ENCODE results near the gene POLA1.

The POLA1 gene

GRCh38 chrX:24899391-24899790, 205.7 kb downstream of the POLA1 start:
- no peak for TF ChIP-seq CTCF (IDR thresholded peaks at IDR 0.05; ENCODE audit: low read depth, low read length)
- H3K4me3 ChIP-seq (ENCODE audit: low read depth, low read length), result no peak overlapping the region
- in situ Hi-C loops (cut with HindIII; ENCODE audit: low sequenced_read_pairs), result no loop called here
- no peak for DNase-seq (ENCODE audit: low read depth, low spot score)

DNA sequence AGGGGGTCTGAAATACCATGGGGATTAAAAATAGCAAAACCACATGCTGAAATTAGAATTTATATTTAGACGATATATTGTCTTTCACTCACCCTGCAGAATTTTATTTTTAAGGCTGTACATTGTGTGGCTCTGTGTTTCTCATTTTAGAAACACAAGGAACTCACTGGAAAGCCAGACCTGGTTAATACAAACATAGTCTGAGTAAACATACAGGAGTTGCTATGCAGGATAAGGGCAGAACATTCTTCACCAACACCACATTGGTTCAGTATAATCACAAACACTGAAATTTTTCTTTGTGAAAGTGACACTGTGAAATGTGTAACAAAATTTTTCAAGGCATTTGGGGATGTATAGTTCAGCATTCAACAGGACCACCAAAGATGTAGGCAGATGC, 206.5 kb downstream of the POLA1 start:
- no peak for TF ChIP-seq CTCF (IDR thresholded peaks at IDR 0.05; ENCODE audit: low read depth, low read length)
- in situ Hi-C loops (cut with HindIII; ENCODE audit: low sequenced_read_pairs), result no loop called here
- no peak for DNase-seq (ENCODE audit: low read depth, low spot score)
- H3K4me3 ChIP-seq (ENCODE audit: low read depth, low read length), result no peak overlapping the region

DNA sequence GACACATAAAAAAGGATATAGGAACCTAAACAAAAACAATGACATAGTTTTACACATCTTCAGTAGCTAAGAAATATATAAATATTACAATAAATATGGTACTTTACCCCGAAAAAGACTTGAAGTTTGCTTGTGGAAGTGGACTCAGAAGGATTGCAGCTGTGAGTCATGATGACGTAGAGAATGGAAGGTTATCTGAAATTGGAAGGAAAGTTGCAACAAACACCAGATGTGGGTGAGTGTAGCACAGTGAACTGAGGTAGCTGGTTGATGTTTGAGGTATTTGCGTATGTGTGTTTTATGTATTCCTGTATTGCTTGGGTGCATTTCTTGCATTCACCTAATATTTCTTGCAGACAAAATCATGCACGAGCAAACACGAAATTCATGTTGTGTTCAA, 209.1 kb downstream of the POLA1 start:
- TF ChIP-seq CTCF (IDR thresholded peaks at IDR 0.05; ENCODE audit: low read depth, low read length), result no peak
- in situ Hi-C loops (cut with HindIII; ENCODE audit: low sequenced_read_pairs), result no loop called here
- no peak overlapping the region for H3K4me3 ChIP-seq (ENCODE audit: low read depth, low read length)
- DNase-seq (ENCODE audit: low read depth, low spot score), result peak; percentile 71

- no peak for TF ChIP-seq CTCF (IDR thresholded peaks at IDR 0.05; ENCODE audit: low read depth, low read length)
- in situ Hi-C loops (cut with HindIII; ENCODE audit: low sequenced_read_pairs), result no loop called here
- DNase-seq (ENCODE audit: low read depth, low spot score), result no peak
- H3K4me3 ChIP-seq (ENCODE audit: low read depth, low read length), result no peak overlapping the region
Measured at GRCh38 chrX:24918715-24919114, 225.0 kb downstream of the POLA1 start.

GRCh38 chrX:24920769-24921168, 227.1 kb downstream of the POLA1 start:
- DNase-seq (ENCODE audit: low read depth, low spot score), result no peak
- in situ Hi-C loops (cut with HindIII; ENCODE audit: low sequenced_read_pairs), result no loop called here
- no peak for TF ChIP-seq CTCF (IDR thresholded peaks at IDR 0.05; ENCODE audit: low read depth, low read length)
- H3K4me3 ChIP-seq (ENCODE audit: low read depth, low read length), result no peak overlapping the region

DNA sequence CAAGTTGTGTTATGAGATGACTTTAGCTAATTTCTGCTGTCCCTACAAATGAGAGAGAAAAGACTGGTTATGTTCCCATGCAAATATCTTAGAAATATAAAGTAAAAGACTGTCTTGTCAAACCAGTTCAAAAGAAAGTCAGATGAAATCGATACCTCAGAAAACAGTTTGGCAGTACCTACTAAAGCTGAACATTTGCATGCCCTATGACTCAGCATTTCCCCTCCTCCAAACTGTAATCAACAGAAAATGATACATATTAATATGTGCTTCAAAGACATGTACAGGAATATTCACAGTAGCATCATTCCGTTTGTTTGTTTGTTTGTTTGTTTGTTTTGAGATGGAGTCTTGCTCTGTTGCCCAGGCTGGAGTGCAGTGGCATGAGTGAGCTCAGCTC, 231.7 kb downstream of the POLA1 start:
- no peak for DNase-seq (ENCODE audit: low read depth, low spot score)
- no peak for TF ChIP-seq CTCF (IDR thresholded peaks at IDR 0.05; ENCODE audit: low read depth, low read length)
- H3K4me3 ChIP-seq (ENCODE audit: low read depth, low read length), result no peak overlapping the region
- in situ Hi-C loops (cut with HindIII; ENCODE audit: low sequenced_read_pairs), result no loop called here

GRCh38 chrX:24927372-24927771, 233.7 kb downstream of the POLA1 start:
- DNase-seq (ENCODE audit: low read depth, low spot score), result no peak
- in situ Hi-C loops (cut with HindIII; ENCODE audit: low sequenced_read_pairs), result no loop called here
- no peak for TF ChIP-seq CTCF (IDR thresholded peaks at IDR 0.05; ENCODE audit: low read depth, low read length)

More at GRCh38 chrX:24927372-24927771, 233.7 kb downstream of the POLA1 start:
- no peak overlapping the region for H3K4me3 ChIP-seq (ENCODE audit: low read depth, low read length)
